Stomach (tissue), 4 donors: ENCODE measurements around the gene CHPF2.

Source experiments
- CTCF ChIP-seq, 7 experiments: fragments of 450-650 bp in 4 of 7; fragments of 200-600 bp in 3 of 7; sonication (generic) in 3 of 7; IDR thresholded peaks; one replicate each; pipeline ENCODE4 v1.5.1; 2016 to 2019; ENCODE audit warnings: antibody characterized with exemption in 7 of 7, control low read depth in 2 of 7, mild to moderate bottlenecking in 1 of 7
- EP300 ChIP-seq: sonication (generic); formaldehyde crosslinking; IDR thresholded peaks from one replicate; pipeline ENCODE4 v1.6.1; 2017; ENCODE audit warnings: antibody characterized with exemption
- POLR2A ChIP-seq, 4 donors: fragments of 450-650 bp; IDR thresholded peaks; one replicate each; pipeline ENCODE4 v1.6.1; 2016; ENCODE audit warnings: antibody characterized with exemption in 4 of 4, control low read depth in 2 of 4, mild to moderate bottlenecking in 1 of 4, moderate library complexity in 1 of 4
- POLR2AphosphoS5 ChIP-seq, 3 donors: sonication (generic); formaldehyde crosslinking; IDR thresholded peaks; one replicate each; pipeline ENCODE4 v1.6.1; 2016; ENCODE audit warnings: antibody characterized with exemption in 3 of 3

GRCh38 chr7:151231080-151231479, 1.2 kb upstream of the CHPF2 start:
- TF ChIP-seq CTCF (IDR thresholded peaks at IDR 0.05) (no peak), EP300 (no peak), POLR2AphosphoS5 (IDR thresholded peaks at IDR 0.05) (no peak), POLR2A (IDR thresholded peaks at IDR 0.05) (no peak)
